ENCODE results near the gene FMN2.
A peak's percentile ranks its signal among the peaks of the same experiment; 100 is the strongest.

Gene FMN2

DNA sequence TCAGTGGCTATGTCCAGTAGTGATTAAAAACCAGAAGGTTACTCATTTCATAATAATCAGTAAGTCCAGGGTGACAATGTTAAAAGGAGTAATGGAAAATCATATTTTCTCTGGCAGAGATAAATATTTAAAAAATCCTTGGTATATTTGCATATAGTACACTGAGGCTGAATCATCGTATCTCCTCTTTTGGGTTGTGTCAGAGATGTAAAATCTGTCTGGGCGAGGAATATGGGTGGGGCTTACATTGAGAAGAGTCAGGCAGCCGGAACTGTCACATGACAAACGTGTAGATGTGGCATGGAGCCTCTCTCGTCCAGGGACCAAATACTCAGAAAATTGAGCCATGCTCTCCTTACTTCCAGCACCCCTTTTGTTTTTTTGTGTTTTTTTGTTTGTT lies 120.9 kb downstream of the FMN2 start (continued):
- TF ChIP-seq HOXD13 (CRISPR knock-in tag; IDR thresholded peaks at IDR 0.05; ENCODE audit: borderline replicate concordance) (no peak), ZSCAN23 (tag by site-specific recombination; IDR thresholded peaks at IDR 0.05) (no peak), EGR2 (tag by site-specific recombination; IDR thresholded peaks at IDR 0.05; ENCODE audit: low read depth) (no peak), GFI1B (tag by site-specific recombination; IDR thresholded peaks at IDR 0.05) (no peak), ZNF837 (tag by site-specific recombination; IDR thresholded peaks at IDR 0.05) (no peak)

DNA sequence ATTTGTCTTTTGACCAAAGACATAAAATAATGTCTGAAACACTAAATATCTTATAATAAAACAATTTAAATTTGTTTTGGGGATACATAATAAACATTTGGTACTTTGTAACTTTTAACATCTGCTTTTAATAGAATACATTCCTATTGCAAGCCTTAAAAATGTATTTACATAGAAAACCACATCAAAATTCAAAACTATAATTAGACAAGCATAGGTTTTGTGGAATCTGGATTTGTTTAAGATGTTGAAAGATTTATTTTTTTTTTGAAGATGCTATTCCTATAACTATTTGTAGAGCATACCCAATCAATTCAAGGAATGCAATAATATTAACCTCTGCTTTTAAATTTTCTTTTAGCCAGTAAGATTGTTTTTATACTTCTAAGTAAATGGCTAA lies 125.7 kb downstream of the FMN2 start:
- Histone ChIP-seq H3K27ac (ENCODE audit: extremely low read depth, low read depth, low read length) (no peak overlapping the region), H3K36me3 (ENCODE audit: control insufficient read depth in 2 of 2, insufficient read depth in 1 of 2, low read length in 2 of 2) (no peaks in the 10 kb centered on the region), H3K4me1 (ENCODE audit: control insufficient read depth, insufficient read depth, low read length) (no peaks in the 10 kb centered on the region), H3K9me3 (ENCODE audit: control insufficient read depth, insufficient read depth, low read depth, low read length) (no peaks in the 10 kb centered on the region), H3K4me3 (ENCODE audit: low read depth, low read length) (no peak overlapping the region)
- TF ChIP-seq ZNF394 (tag by site-specific recombination; IDR thresholded peaks at IDR 0.05; ENCODE audit: borderline replicate concordance) (no peak), ZNF433 (tag by site-specific recombination; IDR thresholded peaks at IDR 0.05; ENCODE audit: low read depth) (no peak), ZNF768 (tag by site-specific recombination; IDR thresholded peaks at IDR 0.05) (no peak), ZNF555 (tag by site-specific recombination; conservative IDR thresholded peaks at IDR 0.05) (no peak), ZNF157 (tag by site-specific recombination; IDR thresholded peaks at IDR 0.05) (no peak), ZSCAN30 (tag by site-specific recombination; IDR thresholded peaks at IDR 0.05) (no peak), ZNF175 (tag by site-specific recombination; IDR thresholded peaks at IDR 0.05) (no peak), ZBTB1 (tag by site-specific recombination; IDR thresholded peaks at IDR 0.05) (no peak), ZNF626 (tag by site-specific recombination; IDR thresholded peaks at IDR 0.05) (no peak), ZNF138 (tag by site-specific recombination; IDR thresholded peaks at IDR 0.05; ENCODE audit: borderline replicate concordance) (no peak), ZNF366 (tag by site-specific recombination; conservative IDR thresholded peaks at IDR 0.05) (no peak), KLF16 (tag by site-specific recombination; IDR thresholded peaks at IDR 0.05) (no peak)
- TF ChIP-seq, protein P1, sequence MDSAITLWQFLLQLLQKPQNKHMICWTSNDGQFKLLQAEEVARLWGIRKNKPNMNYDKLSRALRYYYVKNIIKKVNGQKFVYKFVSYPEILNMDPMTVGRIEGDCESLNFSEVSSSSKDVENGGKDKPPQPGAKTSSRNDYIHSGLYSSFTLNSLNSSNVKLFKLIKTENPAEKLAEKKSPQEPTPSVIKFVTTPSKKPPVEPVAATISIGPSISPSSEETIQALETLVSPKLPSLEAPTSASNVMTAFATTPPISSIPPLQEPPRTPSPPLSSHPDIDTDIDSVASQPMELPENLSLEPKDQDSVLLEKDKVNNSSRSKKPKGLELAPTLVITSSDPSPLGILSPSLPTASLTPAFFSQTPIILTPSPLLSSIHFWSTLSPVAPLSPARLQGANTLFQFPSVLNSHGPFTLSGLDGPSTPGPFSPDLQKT (IDR thresholded peaks at IDR 0.05; ENCODE audit: borderline replicate concordance, low read depth, low read length), result no peak
- ChIA-PET CTCF (interaction anchor here (0.6 kb wide), 1 partner anchor 265 kb away, joined by 4 read pairs; no protein-coding TSS in a partner anchor), POLR2A (interaction anchor here (0.7 kb wide), 1 partner anchor 107 kb away, joined by 3 read pairs; no protein-coding TSS in a partner anchor)

DNA sequence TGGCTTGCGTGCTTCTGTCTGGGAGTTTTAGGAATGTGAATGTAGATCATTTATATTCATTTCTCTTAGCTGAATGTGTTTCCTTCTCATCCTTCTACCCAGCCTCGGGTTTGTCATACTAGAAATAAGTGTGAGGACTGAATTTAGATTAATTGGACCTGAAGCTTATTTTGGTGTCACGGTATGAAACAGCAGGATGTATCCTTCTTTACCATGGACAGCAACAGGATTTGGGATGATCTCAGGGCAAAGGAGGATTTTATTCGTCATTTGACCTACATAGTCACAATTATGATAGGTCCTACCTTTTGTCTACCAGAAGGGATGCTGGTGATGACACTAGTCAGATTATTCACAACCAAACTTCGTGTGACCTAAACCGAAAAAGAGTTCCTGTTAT lies 127.4 kb downstream of the FMN2 start:
- Histone ChIP-seq H3K27ac (ENCODE audit: extremely low read depth, low read depth, low read length) (no peak overlapping the region), H3K4me1 (ENCODE audit: control insufficient read depth, insufficient read depth, low read length) (no peaks in the 10 kb centered on the region), H3K9me3 (ENCODE audit: control insufficient read depth, insufficient read depth, low read depth, low read length) (no peaks in the 10 kb centered on the region), H3K4me3 (ENCODE audit: low read depth, low read length) (no peak overlapping the region), H3K36me3 (ENCODE audit: control insufficient read depth in 2 of 2, insufficient read depth in 1 of 2, low read length in 2 of 2) (no peaks in the 10 kb centered on the region)
- CTCF ChIA-PET, result no interaction called here
- TF ChIP-seq HOXA7 (CRISPR knock-in tag; IDR thresholded peaks at IDR 0.05; ENCODE audit: borderline replicate concordance) (no peak), ZNF548 (tag by site-specific recombination; IDR thresholded peaks at IDR 0.05) (no peak)
- TF ChIP-seq, protein P2, sequence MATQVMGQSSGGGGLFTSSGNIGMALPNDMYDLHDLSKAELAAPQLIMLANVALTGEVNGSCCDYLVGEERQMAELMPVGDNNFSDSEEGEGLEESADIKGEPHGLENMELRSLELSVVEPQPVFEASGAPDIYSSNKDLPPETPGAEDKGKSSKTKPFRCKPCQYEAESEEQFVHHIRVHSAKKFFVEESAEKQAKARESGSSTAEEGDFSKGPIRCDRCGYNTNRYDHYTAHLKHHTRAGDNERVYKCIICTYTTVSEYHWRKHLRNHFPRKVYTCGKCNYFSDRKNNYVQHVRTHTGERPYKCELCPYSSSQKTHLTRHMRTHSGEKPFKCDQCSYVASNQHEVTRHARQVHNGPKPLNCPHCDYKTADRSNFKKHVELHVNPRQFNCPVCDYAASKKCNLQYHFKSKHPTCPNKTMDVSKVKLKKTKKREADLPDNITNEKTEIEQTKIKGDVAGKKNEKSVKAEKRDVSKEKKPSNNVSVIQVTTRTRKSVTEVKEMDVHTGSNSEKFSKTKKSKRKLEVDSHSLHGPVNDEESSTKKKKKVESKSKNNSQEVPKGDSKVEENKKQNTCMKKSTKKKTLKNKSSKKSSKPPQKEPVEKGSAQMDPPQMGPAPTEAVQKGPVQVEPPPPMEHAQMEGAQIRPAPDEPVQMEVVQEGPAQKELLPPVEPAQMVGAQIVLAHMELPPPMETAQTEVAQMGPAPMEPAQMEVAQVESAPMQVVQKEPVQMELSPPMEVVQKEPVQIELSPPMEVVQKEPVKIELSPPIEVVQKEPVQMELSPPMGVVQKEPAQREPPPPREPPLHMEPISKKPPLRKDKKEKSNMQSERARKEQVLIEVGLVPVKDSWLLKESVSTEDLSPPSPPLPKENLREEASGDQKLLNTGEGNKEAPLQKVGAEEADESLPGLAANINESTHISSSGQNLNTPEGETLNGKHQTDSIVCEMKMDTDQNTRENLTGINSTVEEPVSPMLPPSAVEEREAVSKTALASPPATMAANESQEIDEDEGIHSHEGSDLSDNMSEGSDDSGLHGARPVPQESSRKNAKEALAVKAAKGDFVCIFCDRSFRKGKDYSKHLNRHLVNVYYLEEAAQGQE (tag by site-specific recombination; IDR thresholded peaks at IDR 0.05), result peak; percentile 92
- POLR2A ChIA-PET, result no interaction called here
